GM23338 (cell line): Measurements from ENCODE around the gene FAM98C. TPM values are rescaled to one million over a fixed set of nuclear protein-coding genes. Genes with fewer than 3 reads are reported as not detected.

Experiments used
- ATAC-seq: fragments of 200-7000 bp; cut with Tn5 transposase; 3 replicates; pipeline ENCODE4 v1.9.1; 2020
- DNase-seq: peaks from one replicate; pipeline ENCODE4 v3.0.0-alpha.2; 2015; ENCODE audit warnings: low spot score
- H2AFZ ChIP-seq: fragments of 200-600 bp; sonication (generic); 2 replicates; pipeline ENCODE4 v1.8.0; 2016; ENCODE audit warnings: antibody characterized with exemption, mild to moderate bottlenecking, moderate library complexity
- H3F3A ChIP-seq: fragments of 200-600 bp; sonication (generic); replicated peaks from 2 replicates; pipeline ENCODE4 v1.8.0; 2017; ENCODE audit warnings: antibody characterized with exemption, mixed run types, low read depth
- H3K27ac ChIP-seq: fragments of 200-600 bp; sonication (generic); 2 replicates; pipeline ENCODE4 v1.6.1; 2016; ENCODE audit warnings: low read depth
- H3K27me3 ChIP-seq: fragments of 200-600 bp; sonication (generic); 2 replicates; pipeline ENCODE4 v1.8.0; 2016; ENCODE audit warnings: mild to moderate bottlenecking, mixed run types, moderate library complexity; ENCODE audit not compliant: insufficient read depth
- H3K36me3 ChIP-seq: fragments of 200-600 bp; sonication (generic); 2 replicates; pipeline ENCODE4 v1.8.0; 2016; ENCODE audit warnings: mild to moderate bottlenecking; ENCODE audit not compliant: insufficient read depth
- H3K4me1 ChIP-seq: fragments of 200-600 bp; sonication (generic); 2 replicates; pipeline ENCODE4 v1.8.0; 2016; ENCODE audit warnings: mild to moderate bottlenecking, moderate library complexity; ENCODE audit not compliant: insufficient read depth
- H3K4me2 ChIP-seq: fragments of 200-600 bp; sonication (generic); 2 replicates; pipeline ENCODE4 v1.7.1; 2017; ENCODE audit warnings: mixed run types
- H3K4me3 ChIP-seq: fragments of 200-600 bp; sonication (generic); 2 replicates; pipeline ENCODE4 v1.6.1; 2016; ENCODE audit warnings: mixed run types
- H3K79me2 ChIP-seq: fragments of 200-600 bp; sonication (generic); replicated peaks from 2 replicates; pipeline ENCODE4 v1.8.0; 2017; ENCODE audit warnings: mild to moderate bottlenecking; ENCODE audit not compliant: insufficient read depth
- H3K9me2 ChIP-seq: fragments of 200-600 bp; sonication (generic); 2 replicates; pipeline ENCODE4 v1.8.0; 2017; ENCODE audit not compliant: insufficient read depth
- H4K20me1 ChIP-seq: fragments of 200-600 bp; sonication (generic); replicated peaks from 2 replicates; pipeline ENCODE4 v1.8.0; 2017; ENCODE audit warnings: mild to moderate bottlenecking; ENCODE audit not compliant: insufficient read depth
- H3K27ac Mint-ChIP-seq: 2 replicates; pipeline ENCODE4 v1.8.0; 2020; ENCODE audit warnings: inconsistent platforms, mild to moderate bottlenecking, moderate library complexity, mixed read lengths
- H3K27me3 Mint-ChIP-seq: 3 replicates; pipeline ENCODE4 v1.8.0; 2022; ENCODE audit warnings: low read depth, mild to moderate bottlenecking, moderate library complexity, mixed read lengths, inconsistent platforms; ENCODE audit not compliant: insufficient read depth, poor library complexity
- H3K36me3 Mint-ChIP-seq: 3 replicates; pipeline ENCODE4 v1.8.0; 2021; ENCODE audit warnings: low read depth, mild to moderate bottlenecking, inconsistent platforms, moderate library complexity, mixed read lengths
- H3K4me1 Mint-ChIP-seq: 3 replicates; pipeline ENCODE4 v1.8.0; 2020; ENCODE audit warnings: mild to moderate bottlenecking, inconsistent platforms, mixed read lengths
- H3K4me3 Mint-ChIP-seq: 3 replicates; pipeline ENCODE4 v1.8.0; 2021; ENCODE audit warnings: moderate library complexity, mild to moderate bottlenecking, inconsistent platforms, mixed read lengths
- H3K9me3 Mint-ChIP-seq: 3 replicates; pipeline ENCODE4 v1.8.0; 2020; ENCODE audit warnings: moderate library complexity, mild to moderate bottlenecking, inconsistent platforms, mixed read lengths
- CREB1 ChIP-seq: fragments of 250-450 bp; sonication (Bioruptor Pico); IDR thresholded peaks from 2 replicates; pipeline ENCODE4 v1.5.0; 2020; ENCODE audit warnings: low read depth, mild to moderate bottlenecking, moderate library complexity
- ETS1 ChIP-seq: IDR thresholded peaks from 2 replicates; pipeline ENCODE4 v1.6.1; 2016; ENCODE audit warnings: antibody characterized with exemption
- STAT1 ChIP-seq: IDR thresholded peaks from one replicate; pipeline ENCODE4 v1.6.1; 2016; ENCODE audit warnings: antibody characterized with exemption; ENCODE audit not compliant: unreplicated experiment
- ZNF114 ChIP-seq: fragments of 250-450 bp; sonication (Bioruptor Pico); IDR thresholded peaks from 2 replicates; pipeline ENCODE4 v1.5.0; 2020; ENCODE audit warnings: mild to moderate bottlenecking, moderate library complexity
- ZNF462 ChIP-seq: fragments of 250-450 bp; sonication (Bioruptor Pico); IDR thresholded peaks from 2 replicates; pipeline ENCODE4 v1.5.0; 2020; ENCODE audit warnings: mild to moderate bottlenecking, moderate library complexity
- polyA plus RNA-seq: library from polyadenylated mRNA; unstranded; fragments of >200 nt; fragmentation: Nextera tagmentation; extraction: Ambion mirVana; gene quantifications from 2 replicates; pipeline ENCODE4 v1.2.1, GENCODE V29; 2016
- total RNA-seq: library from RNA; depleted of rRNA; stranded (reverse); fragments of >200 nt; shearing (Covaris generic); gene quantifications from 2 replicates; pipeline ENCODE4 v1.2.3, GENCODE V29; 2014

FAM98C gene
- total and polyA plus RNA-seq, 2 experiments from 2014 or later: 4.3 to 7.6 TPM

- TF ChIP-seq ZNF462 (CRISPR knock-in tag): no peak
These were observed 10.9 kb upstream of the FAM98C start (continued) for GRCh38 chr19:38391911-38392464.

GRCh38 chr19:38392707-38393308 lies 10.1 kb upstream of the FAM98C start:
- H3K27ac Mint-ChIP-seq: no peak overlapping the region
- ATAC-seq: no peak
- TF ChIP-seq ZNF114 (CRISPR knock-in tag): no peak
- TF ChIP-seq ETS1: no peak
- TF ChIP-seq STAT1: no peak
- no peak for TF ChIP-seq CREB1 (CRISPR knock-in tag)
- no peak for TF ChIP-seq ZNF462 (CRISPR knock-in tag)

More at GRCh38 chr19:38392707-38393308, 10.1 kb upstream of the FAM98C start:
- Mint-ChIP-seq H3K4me3 (peak overlapping the region; percentile 2; the same call in 1 of the 3 replicates), H3K9me3 (peaks cover 4% of the 10 kb centered on the region; the same call in 1 of the 3 replicates), H3K4me1 (peaks cover 44% of the 10 kb centered on the region), H3K27me3 (peaks cover 49% of the 10 kb centered on the region), H3K36me3 (peaks cover 45% of the 10 kb centered on the region)
- Histone ChIP-seq H3K27ac (no peak overlapping the region), H3K4me2 (no peak overlapping the region), H3K9me2 (peaks cover 6% of the 10 kb centered on the region; the same call in 1 of the 2 replicates), H4K20me1 (peaks cover 3% of the 10 kb centered on the region; the same call in 1 of the 2 replicates), H3K79me2 (peaks cover 10% of the 10 kb centered on the region), H3K4me1 (peaks cover 14% of the 10 kb centered on the region), H3K36me3 (peaks cover 3% of the 10 kb centered on the region; the same call in 1 of the 2 replicates), H3K4me3 (no peak overlapping the region), H3F3A (peaks cover 17% of the 10 kb centered on the region; the same call in 1 of the 2 replicates), H3K27me3 (peaks cover 32% of the 10 kb centered on the region), H2AFZ (no peak overlapping the region)
- no peak for DNase-seq
